Esophagus (tissue), 2 donors: Measurements from ENCODE around the gene ALG9. TPM values are rescaled to one million over a fixed set of nuclear protein-coding genes. Genes with fewer than 3 reads are reported as not detected.
A peak's percentile ranks its signal among the peaks of the same experiment; 100 is the strongest.
"Not testable (repeated sequence)": the region's sequence is repeated elsewhere in the genome, so short reads cannot be mapped to it uniquely, and the experiment has no call there.

Experiments
- H3K27ac ChIP-seq, 2 donors: one replicate each; pipeline ENCODE4 v1.5.1; 2013; ENCODE audit warnings: low read depth in 2 of 2, mild to moderate bottlenecking in 2 of 2, inconsistent platforms in 1 of 2, low read length in 1 of 2, moderate library complexity in 1 of 2
- H3K27me3 ChIP-seq, 2 donors: one replicate each; pipeline ENCODE4 v1.6.1; 2013; ENCODE audit warnings: low read length in 2 of 2, control low read depth in 1 of 2, mild to moderate bottlenecking in 1 of 2; ENCODE audit not compliant: insufficient read depth in 2 of 2, control insufficient read depth in 1 of 2
- H3K36me3 ChIP-seq, 2 donors: one replicate each; pipeline ENCODE4 v1.6.1; 2013; ENCODE audit warnings: low read length in 1 of 2; ENCODE audit not compliant: control insufficient read depth in 2 of 2, insufficient read depth in 2 of 2
- H3K4me1 ChIP-seq, 2 donors: one replicate each; pipeline ENCODE4 v1.6.1; 2013; ENCODE audit warnings: low read length in 1 of 2; ENCODE audit not compliant: control insufficient read depth in 2 of 2, insufficient read depth in 2 of 2
- H3K4me3 ChIP-seq, 2 donors: one replicate each; pipeline ENCODE4 v1.5.1; 2013; ENCODE audit warnings: low read length in 2 of 2, mild to moderate bottlenecking in 2 of 2, low read depth in 1 of 2, moderate library complexity in 1 of 2
- H3K9me3 ChIP-seq, 2 donors: one replicate each; pipeline ENCODE4 v1.6.1; 2013; ENCODE audit warnings: mild to moderate bottlenecking in 2 of 2, low read depth in 1 of 2, low read length in 1 of 2, moderate library complexity in 1 of 2; ENCODE audit not compliant: control insufficient read depth in 2 of 2, insufficient read depth in 1 of 2
- WGBS, 2 donors: extraction: QIAGEN DNeasy Blood & Tissue Kit; methylation state at CpG; one replicate each; pipeline ENCODE4 v1.1.7; 2013; 5-methylcytosine and 5-hydroxymethylcytosine counted together
- polyA plus RNA-seq, 2 donors: library from polyadenylated mRNA; stranded (reverse); fragments of 200-250 nt; gene quantifications; one replicate each; pipeline ENCODE4 v1.2.3, GENCODE V29; 2013
- donor health status: healthy with polysubstance abuse.
- donor health status: Bipolar disorder and iron deficiency.

Gene ALG9
- polyA plus RNA-seq, 2 donors, result 13.2 to 19.5 TPM

DNA sequence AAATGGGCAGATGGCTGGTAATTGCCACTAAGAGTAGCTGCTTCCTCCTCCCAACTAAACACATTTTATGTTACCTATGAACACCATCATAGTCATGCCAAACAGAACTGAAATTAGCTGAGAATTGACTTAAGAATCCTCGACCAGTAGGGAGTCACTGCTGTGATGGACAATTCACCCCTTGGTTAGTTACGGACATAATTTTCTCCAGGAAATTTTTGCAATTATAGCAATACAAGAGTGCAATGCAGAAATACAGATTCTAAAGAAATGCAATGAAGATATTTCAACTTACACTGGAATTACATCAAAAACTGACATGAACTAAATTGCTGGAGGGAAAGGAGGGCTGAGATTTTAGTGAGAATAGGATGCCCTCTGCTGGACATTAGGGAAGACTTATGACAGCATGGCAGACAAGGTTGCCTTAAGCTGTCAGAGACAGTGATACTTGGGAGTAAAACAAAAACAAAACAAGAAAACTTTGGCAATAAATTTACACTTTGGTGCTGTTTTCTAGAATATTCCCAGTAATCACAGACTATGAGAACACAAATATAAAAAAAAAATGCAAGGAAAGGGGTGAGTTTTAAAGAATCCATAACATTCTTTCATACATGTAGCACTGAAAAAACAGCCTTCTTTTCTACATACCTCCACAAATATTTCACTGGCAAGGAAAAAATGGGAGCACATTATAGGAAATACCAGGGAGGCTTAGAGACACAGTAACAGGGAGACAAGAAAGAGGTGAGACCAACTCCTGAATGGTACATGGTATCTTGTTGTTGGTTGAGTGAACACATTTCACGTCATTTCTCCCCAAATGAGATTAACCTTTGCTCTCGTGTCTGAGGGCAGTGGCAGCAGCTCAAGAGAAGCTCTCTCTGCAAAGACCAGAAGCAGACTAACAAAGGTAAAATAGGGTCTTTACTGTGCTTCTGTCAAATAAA lies 94.0 kb downstream of the ALG9 start:
- H3K4me3 ChIP-seq, result no peak overlapping the region
- no peak overlapping the region for H3K27ac ChIP-seq
- H3K4me1 ChIP-seq, result no peaks in the 10 kb centered on the region
- H3K27me3 ChIP-seq, result no peaks in the 10 kb centered on the region
- H3K36me3 ChIP-seq, result no peaks in the 10 kb centered on the region
- 53 to 78% methylated on average over 4 of the region's 4 CpGs for WGBS, 2 donors
- no peaks in the 10 kb centered on the region for H3K9me3 ChIP-seq

DNA sequence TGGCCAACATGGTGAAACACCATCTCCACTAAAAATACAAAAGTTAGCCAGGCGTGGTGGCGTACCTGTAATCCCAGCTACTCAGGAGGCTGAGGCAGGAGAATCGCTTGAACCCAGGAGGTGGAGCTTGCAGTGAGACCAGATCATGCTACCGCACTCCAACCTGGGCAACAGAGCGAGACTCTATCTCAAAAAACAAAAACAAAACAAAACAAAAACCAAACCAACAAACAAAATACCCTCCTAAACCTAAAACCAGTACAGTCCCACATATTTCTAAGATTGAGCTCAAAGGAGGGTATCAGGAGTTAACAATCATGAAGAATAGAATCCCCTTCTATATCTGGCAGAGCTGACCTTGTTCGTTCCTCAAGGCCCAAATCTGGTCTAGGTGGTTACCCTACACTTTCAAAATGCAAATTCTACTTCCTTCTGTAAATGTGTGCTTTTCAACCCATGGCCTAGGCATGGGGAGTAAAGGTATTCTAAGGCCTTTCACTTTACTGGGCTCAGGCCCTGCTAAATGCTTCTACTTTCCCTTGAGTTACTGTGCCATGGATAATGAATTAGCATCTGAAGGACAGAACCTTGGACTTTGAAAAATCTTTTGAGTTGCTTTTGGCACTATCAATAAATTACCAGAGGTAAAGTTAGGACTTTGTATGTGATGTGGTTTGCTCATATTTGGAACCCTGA lies 94.8 kb downstream of the ALG9 start:
- H3K4me3 ChIP-seq, result no peak overlapping the region
- no peaks in the 10 kb centered on the region for H3K9me3 ChIP-seq
- 89 to 91% methylated on average over 6 of the region's 6 CpGs for WGBS, 2 donors
- no peaks in the 10 kb centered on the region for H3K4me1 ChIP-seq
- no peaks in the 10 kb centered on the region for H3K27me3 ChIP-seq
- H3K36me3 ChIP-seq, result no peaks in the 10 kb centered on the region
- H3K27ac ChIP-seq, result no peak overlapping the region

DNA sequence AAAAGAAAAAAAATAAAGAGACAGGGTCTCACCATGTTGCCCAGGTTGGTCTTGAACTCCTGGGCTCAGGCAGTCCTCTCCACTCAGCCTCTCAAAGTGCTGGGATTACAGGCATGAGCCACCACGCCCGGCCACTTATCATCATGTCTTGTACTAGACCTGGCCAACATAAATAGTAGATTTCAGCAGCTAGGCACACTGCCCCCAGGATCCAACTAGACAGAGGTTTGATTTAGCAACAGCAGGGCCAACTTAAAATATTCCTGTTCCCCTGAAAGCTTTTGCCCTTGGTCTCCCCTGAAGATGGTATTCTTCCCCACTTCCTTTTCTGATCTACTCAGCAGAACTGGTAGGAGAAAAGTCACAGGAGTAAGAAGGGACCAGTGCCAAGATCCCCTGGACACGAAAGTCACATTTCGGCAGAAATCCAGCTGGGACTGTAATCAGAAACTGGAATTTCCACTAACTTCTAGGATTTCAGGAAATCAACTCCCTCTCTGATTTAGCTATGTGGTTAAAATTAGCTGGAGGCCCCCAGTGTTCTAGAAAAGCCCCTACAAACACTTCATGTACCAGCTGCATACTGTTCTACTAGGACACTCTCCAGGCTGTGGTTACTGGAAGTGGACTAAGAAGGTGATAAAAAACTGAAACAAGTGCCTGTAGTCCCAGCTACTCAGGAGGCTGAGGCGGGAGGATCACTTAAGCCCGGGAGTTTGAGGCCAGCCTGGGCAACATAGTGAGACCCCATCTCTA lies 96.2 kb downstream of the ALG9 start:
- Histone ChIP-seq H3K4me1 (no peaks in the 10 kb centered on the region), H3K9me3 (no peaks in the 10 kb centered on the region), H3K27ac (no peak overlapping the region), H3K4me3 (no peak overlapping the region), H3K27me3 (no peaks in the 10 kb centered on the region), H3K36me3 (no peaks in the 10 kb centered on the region)
- 52 to 61% methylated on average over 6 of the region's 6 CpGs for WGBS, 2 donors

DNA sequence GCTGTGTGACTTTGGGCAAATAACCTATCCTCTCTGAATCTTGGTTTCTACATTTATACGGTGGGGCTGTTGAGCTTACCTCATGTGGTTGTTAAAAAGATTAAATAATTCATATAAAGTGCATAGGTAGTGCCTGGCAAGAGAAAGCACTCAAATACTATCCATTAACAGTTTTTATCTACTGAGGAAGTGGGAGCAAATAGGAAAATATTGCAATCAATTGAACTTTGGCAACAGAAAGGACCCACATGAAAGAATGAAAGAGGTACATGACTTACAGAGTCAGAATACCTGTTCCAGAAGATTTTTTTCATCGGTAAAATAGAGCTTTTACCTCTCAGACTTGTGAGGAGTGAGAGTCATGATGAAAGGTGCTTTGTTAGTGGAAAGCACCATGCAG lies 98.8 kb downstream of the ALG9 start:
- H3K27ac ChIP-seq, result no peak overlapping the region
- H3K27me3 ChIP-seq, result no peaks in the 10 kb centered on the region
- H3K9me3 ChIP-seq, result no peaks in the 10 kb centered on the region
- 78 to 92% methylated on average over 2 of the region's 2 CpGs for WGBS, 2 donors
- no peaks in the 10 kb centered on the region for H3K4me1 ChIP-seq
- no peak overlapping the region for H3K4me3 ChIP-seq
- H3K36me3 ChIP-seq, result no peaks in the 10 kb centered on the region

DNA sequence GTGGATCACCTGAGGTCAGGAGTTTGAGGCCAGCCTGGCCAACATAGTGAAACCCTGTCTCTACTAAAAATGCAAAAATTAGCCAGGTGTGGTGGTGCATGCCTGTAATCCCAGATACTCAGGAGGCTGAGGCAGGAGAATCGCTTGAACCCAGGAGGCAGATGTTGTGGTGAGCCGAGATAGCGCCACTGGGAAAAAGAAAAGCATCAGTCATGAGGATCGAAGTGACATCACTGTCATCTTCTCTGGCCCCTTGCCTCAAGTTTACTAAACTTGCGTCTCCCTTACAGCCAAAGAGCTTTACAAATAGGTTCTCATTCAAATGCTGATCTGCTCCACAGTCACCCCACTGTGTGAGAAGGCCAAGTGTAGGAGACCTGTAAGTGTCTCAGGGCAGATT lies 100.2 kb downstream of the ALG9 start:
- H3K36me3 ChIP-seq, H3K4me3 ChIP-seq, H3K4me1 ChIP-seq, H3K9me3 ChIP-seq, H3K27me3 ChIP-seq, H3K27ac ChIP-seq: not testable (repeated sequence)
- 91 to 94% methylated on average over 5 of the region's 5 CpGs for WGBS, 2 donors

DNA sequence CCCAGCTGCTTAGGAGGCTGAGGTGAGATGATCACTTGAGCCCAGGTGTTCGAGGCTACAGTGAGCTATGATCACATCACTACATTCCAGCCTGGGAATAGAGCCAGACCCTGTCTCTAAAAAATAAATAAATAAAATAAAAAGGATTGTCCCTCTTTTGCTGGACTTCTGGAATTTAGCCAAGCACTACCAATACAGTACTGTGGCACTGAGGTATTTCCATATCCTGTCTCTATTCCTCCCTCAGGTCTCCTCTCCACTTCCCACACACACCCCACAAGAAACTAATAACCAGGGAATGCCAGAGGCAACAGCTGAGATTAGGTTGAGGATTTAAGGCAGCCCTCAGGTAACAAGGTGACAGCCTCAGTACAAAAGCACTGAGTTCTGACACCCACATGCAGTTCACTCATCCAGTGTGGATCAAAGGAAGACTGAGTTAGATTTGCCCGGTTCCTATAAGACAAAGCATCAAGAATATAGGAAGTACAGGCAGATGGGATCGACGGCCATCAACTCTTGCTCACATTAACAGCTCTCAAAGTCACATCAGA lies 100.7 kb downstream of the ALG9 start:
- no peak overlapping the region for H3K4me3 ChIP-seq
- H3K27ac ChIP-seq, result no peak overlapping the region
- 72 to 74% methylated on average over 4 of the region's 4 CpGs for WGBS, 2 donors
- H3K4me1 ChIP-seq, result no peaks in the 10 kb centered on the region
- no peaks in the 10 kb centered on the region for H3K36me3 ChIP-seq
- H3K9me3 ChIP-seq, result no peaks in the 10 kb centered on the region
- no peaks in the 10 kb centered on the region for H3K27me3 ChIP-seq

DNA sequence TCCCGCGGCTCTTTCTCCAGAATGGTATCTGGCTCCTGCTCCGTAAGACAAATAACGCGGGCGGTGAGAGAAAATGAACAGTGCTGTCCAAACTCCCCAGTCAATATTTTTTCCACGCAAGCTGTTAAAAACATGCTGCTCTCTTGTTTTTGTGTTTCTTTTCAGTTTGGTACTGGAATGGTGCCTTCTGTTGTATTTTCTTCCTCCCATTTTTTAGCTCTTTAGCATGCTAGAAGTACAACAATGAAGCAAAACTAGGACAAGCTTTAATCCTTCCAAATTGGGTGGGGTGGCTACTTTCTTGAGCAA lies 104.6 kb downstream of the ALG9 start:
- peak overlapping the region; percentile 93 to 94 for H3K27ac ChIP-seq
- WGBS, 2 donors, result 4% methylated on average over 7 of the region's 7 CpGs
- no peaks in the 10 kb centered on the region for H3K4me1 ChIP-seq
- H3K9me3 ChIP-seq, result no peaks in the 10 kb centered on the region
- peaks cover 0 to 3% of the 10 kb centered on the region in 2 donors for H3K36me3 ChIP-seq
- H3K27me3 ChIP-seq, result no peaks in the 10 kb centered on the region
- peak overlapping the region; percentile 47 to 90 for H3K4me3 ChIP-seq

DNA sequence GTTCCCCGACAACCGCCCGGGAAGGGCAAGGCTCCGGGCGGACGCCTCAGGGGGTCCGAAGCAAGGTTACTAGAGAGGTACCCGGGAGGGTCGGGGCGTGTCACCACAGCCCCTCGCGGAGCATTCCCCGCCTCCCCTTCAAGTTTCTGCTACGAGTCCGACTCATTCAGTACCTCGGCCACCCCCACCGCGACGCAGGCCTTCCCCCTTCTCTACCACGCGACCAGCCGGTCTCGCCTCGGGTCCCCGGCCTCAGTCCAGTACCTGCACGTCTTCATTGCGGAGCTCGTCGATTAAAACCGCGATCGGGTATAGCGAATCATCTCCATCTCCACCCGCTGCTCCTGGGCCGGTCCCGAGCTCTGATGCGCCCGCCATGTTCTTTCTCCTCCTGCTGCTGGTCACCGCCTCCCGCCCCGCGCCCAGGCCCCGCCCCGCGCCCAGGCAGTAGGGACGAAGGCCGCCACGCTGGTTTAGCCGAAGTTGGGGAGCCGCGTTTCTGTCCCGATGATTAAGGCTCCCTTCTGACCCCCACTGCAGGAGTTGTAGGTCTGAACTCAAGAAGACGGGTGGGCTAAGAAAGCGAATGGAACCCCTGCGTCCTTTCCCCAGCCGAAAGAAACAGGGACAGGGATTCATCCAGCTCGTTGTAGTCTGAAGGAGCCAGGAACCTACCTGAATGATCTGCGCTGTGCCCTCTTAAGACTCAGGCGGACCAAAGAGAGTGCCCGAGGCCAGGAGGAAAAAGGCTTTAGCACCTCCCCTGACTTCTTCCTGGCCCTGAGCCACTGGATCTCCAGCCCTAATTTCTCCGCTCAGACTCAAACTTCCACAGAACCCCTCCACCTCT lies 105.2 kb downstream of the ALG9 start, which contains the start of gene PPP2R1B:
Gene PPP2R1B (minus strand): TSS at position 406 of the 850 bp plus-strand sequence. CDS start 28 bp downstream, at position 378.
- Histone ChIP-seq H3K9me3 (no peaks in the 10 kb centered on the region), H3K4me3 (peak within 1 kb of the TSS; percentile 80 to 90), H3K36me3 (peaks cover 0 to 3% of the 10 kb centered on the region in 2 donors), H3K27me3 (no peaks in the 10 kb centered on the region), H3K27ac (peak within 1 kb of the TSS; percentile 93 to 94), H3K4me1 (no peaks in the 10 kb centered on the region)
- 0% methylated on average over 56 to 61 of the region's 61 CpGs for WGBS, 2 donors
